Upper lobe of left lung (tissue), 4 donors: ENCODE measurements around the gene MED25.

Source experiments
- CTCF ChIP-seq, 6 experiments: fragments of 450-650 bp in 4 of 6; fragments of 200-600 bp in 2 of 6; sonication (generic) in 2 of 6; IDR thresholded peaks; one replicate each; pipeline ENCODE4 v1.5.1; 2016 to 2019; ENCODE audit warnings: antibody characterized with exemption in 6 of 6
- POLR2AphosphoS5 ChIP-seq, 2 donors: sonication (generic); formaldehyde crosslinking; IDR thresholded peaks; one replicate each; pipeline ENCODE4 v1.5.1; 2017; ENCODE audit warnings: antibody characterized with exemption in 2 of 2

- TF ChIP-seq CTCF (IDR thresholded peaks at IDR 0.05) (no peak), POLR2AphosphoS5 (IDR thresholded peaks at IDR 0.05) (no peak)
Observed at GRCh38 chr19:49829200-49829599, 11.1 kb downstream of the MED25 start.
